H9 (cell line): ENCODE measurements around the gene PLK3. TPM values are rescaled to one million over a fixed set of nuclear protein-coding genes. Genes with fewer than 3 reads are reported as not detected.

Experiments
- DNase-seq: peaks from one replicate; pipeline ENCODE4 v3.0.0-alpha.2; 2017
- H2AFZ ChIP-seq: one replicate; pipeline ENCODE4 v1.6.1; 2013; ENCODE audit warnings: mild to moderate bottlenecking, low read length, control low read depth, moderate library complexity
- H2AK5ac ChIP-seq: 2 replicates; pipeline ENCODE4 v1.6.1; 2013; ENCODE audit warnings: low read length, control low read depth, mixed read lengths; ENCODE audit not compliant: insufficient read length
- H2BK120ac ChIP-seq: one replicate; pipeline ENCODE4 v1.6.1; 2013; ENCODE audit warnings: low read depth, mild to moderate bottlenecking, low read length, control low read depth, inconsistent platforms; ENCODE audit not compliant: poor library complexity, severe bottlenecking
- H2BK12ac ChIP-seq: 2 replicates; pipeline ENCODE4 v1.6.1; 2013; ENCODE audit warnings: low read length, control low read depth, mixed read lengths, low read depth; ENCODE audit not compliant: insufficient read length
- H2BK15ac ChIP-seq: 2 replicates; pipeline ENCODE4 v1.6.1; 2013; ENCODE audit warnings: low read depth, low read length, control low read depth
- H2BK20ac ChIP-seq: one replicate; pipeline ENCODE4 v1.6.1; 2013; ENCODE audit warnings: low read depth, mild to moderate bottlenecking, low read length, control low read depth, inconsistent platforms; ENCODE audit not compliant: poor library complexity, severe bottlenecking
- H2BK5ac ChIP-seq: 2 replicates; pipeline ENCODE4 v1.6.1; 2013; ENCODE audit warnings: low read length, control low read depth, mixed read lengths; ENCODE audit not compliant: insufficient read length
- H3K14ac ChIP-seq: 2 replicates; pipeline ENCODE4 v1.6.1; 2013; ENCODE audit warnings: low read length, control low read depth; ENCODE audit not compliant: insufficient read depth
- H3K18ac ChIP-seq: 2 replicates; pipeline ENCODE4 v1.6.1; 2013; ENCODE audit warnings: low read depth, mild to moderate bottlenecking, mixed read lengths, low read length, control low read depth; ENCODE audit not compliant: insufficient read length
- H3K23ac ChIP-seq: 2 replicates; pipeline ENCODE4 v1.6.1; 2013; ENCODE audit warnings: low read length, control low read depth, mixed read lengths, low read depth; ENCODE audit not compliant: insufficient read length
- H3K23me2 ChIP-seq: 2 replicates; pipeline ENCODE4 v1.6.1; 2013; ENCODE audit warnings: low read depth, mild to moderate bottlenecking, mixed read lengths, low read length, control low read depth; ENCODE audit not compliant: insufficient read length, poor library complexity, severe bottlenecking
- H3K27ac ChIP-seq: 2 replicates; pipeline ENCODE4 v1.5.1; 2013; ENCODE audit warnings: low read length, control low read depth, mixed read lengths, low read depth; ENCODE audit not compliant: insufficient read length
- H3K27me3 ChIP-seq: 2 replicates; pipeline ENCODE4 v1.6.1; 2013; ENCODE audit warnings: low read length, control low read depth, inconsistent platforms; ENCODE audit not compliant: insufficient read depth
- H3K4ac ChIP-seq: 2 replicates; pipeline ENCODE4 v1.6.1; 2013; ENCODE audit warnings: low read depth, mild to moderate bottlenecking, control low read depth, inconsistent platforms, low read length, moderate library complexity
- H3K4me1 ChIP-seq: 2 replicates; pipeline ENCODE4 v1.6.1; 2013; ENCODE audit warnings: low read length, control low read depth, inconsistent platforms; ENCODE audit not compliant: insufficient read depth
- H3K4me2 ChIP-seq: 2 replicates; pipeline ENCODE4 v1.6.1; 2013; ENCODE audit warnings: low read length, control low read depth, mixed read lengths; ENCODE audit not compliant: insufficient read length, insufficient read depth
- H3K56ac ChIP-seq: 2 replicates; pipeline ENCODE4 v1.6.1; 2013; ENCODE audit warnings: low read depth, mild to moderate bottlenecking, mixed read lengths, low read length, control low read depth; ENCODE audit not compliant: insufficient read length
- H3K79me1 ChIP-seq: 2 replicates; pipeline ENCODE4 v1.6.1; 2013; ENCODE audit warnings: low read depth, mild to moderate bottlenecking, moderate library complexity, low read length, control low read depth, inconsistent platforms; ENCODE audit not compliant: insufficient read depth, poor library complexity, severe bottlenecking
- H3K79me2 ChIP-seq: 2 replicates; pipeline ENCODE4 v1.6.1; 2013; ENCODE audit warnings: low read length, control low read depth, inconsistent platforms; ENCODE audit not compliant: insufficient read depth
- H3K9ac ChIP-seq: 2 replicates; pipeline ENCODE4 v1.6.1; 2013; ENCODE audit warnings: low read length, control low read depth, mixed read lengths; ENCODE audit not compliant: insufficient read length; ENCODE audit errors: extremely low read depth
- H3K9me3 ChIP-seq: one replicate; pipeline ENCODE4 v1.6.1; 2013; ENCODE audit warnings: low read depth, low read length, inconsistent platforms; ENCODE audit not compliant: control insufficient read depth
- H3T11ph ChIP-seq: one replicate; pipeline ENCODE4 v1.6.1; 2013; ENCODE audit warnings: mild to moderate bottlenecking, low read length, control low read depth, inconsistent platforms
- H4K20me1 ChIP-seq: one replicate; pipeline ENCODE4 v1.6.1; 2013; ENCODE audit not compliant: control insufficient read depth, insufficient read length, insufficient read depth
- H4K5ac ChIP-seq: 2 replicates; pipeline ENCODE4 v1.6.1; 2013; ENCODE audit warnings: low read depth, mild to moderate bottlenecking, mixed read lengths, low read length, control low read depth; ENCODE audit not compliant: insufficient read length
- H4K8ac ChIP-seq: replicated peaks from 2 replicates; pipeline ENCODE4 v1.6.1; 2013; ENCODE audit warnings: low read length, control low read depth, mixed read lengths, low read depth; ENCODE audit not compliant: insufficient read length
- H4K91ac ChIP-seq: 2 replicates; pipeline ENCODE4 v1.6.1; 2013; ENCODE audit warnings: low read depth, mild to moderate bottlenecking, moderate library complexity, mixed read lengths, low read length, control low read depth; ENCODE audit not compliant: insufficient read length
- H3K27ac Mint-ChIP-seq, 3 experiments: 2 replicates in 2 of 3; 3 replicates in 1 of 3; pipeline ENCODE4 v1.8.0; 2020 to 2021; ENCODE audit warnings: mixed read lengths in 3 of 3, mild to moderate bottlenecking in 1 of 3, moderate library complexity in 1 of 3
- H3K27me3 Mint-ChIP-seq: 2 replicates; pipeline ENCODE4 v1.8.0; 2021; ENCODE audit warnings: low read depth, mild to moderate bottlenecking, moderate library complexity, mixed read lengths
- H3K36me3 Mint-ChIP-seq, 3 experiments: 2 replicates in 2 of 3; 3 replicates in 1 of 3; pipeline ENCODE4 v1.8.0; 2020 to 2021; ENCODE audit warnings: low read depth in 3 of 3, mixed read lengths in 3 of 3; ENCODE audit not compliant: insufficient read depth in 1 of 3
- H3K4me1 Mint-ChIP-seq, 2 experiments: 2 replicates each; pipeline ENCODE4 v1.8.0; 2020; ENCODE audit warnings: mixed read lengths in 2 of 2
- H3K4me3 Mint-ChIP-seq, 2 experiments: 2 replicates in 1 of 2; 3 replicates in 1 of 2; pipeline ENCODE4 v1.8.0; 2020 to 2021; ENCODE audit warnings: mild to moderate bottlenecking in 2 of 2, mixed read lengths in 2 of 2, moderate library complexity in 1 of 2
- H3K9me3 Mint-ChIP-seq, 2 experiments: 2 replicates in 1 of 2; 3 replicates in 1 of 2; pipeline ENCODE4 v1.8.0; 2020; ENCODE audit warnings: mild to moderate bottlenecking in 2 of 2, mixed read lengths in 2 of 2, moderate library complexity in 1 of 2
- WGBS: extraction: QIAGEN DNeasy Blood & Tissue Kit; methylation state at CpG from one replicate; pipeline ENCODE4 v1.1.7; 2013; ENCODE audit warnings: missing lambda C conversion rate, low lambda C conversion rate, mixed read lengths; ENCODE audit not compliant: insufficient read length; ENCODE audit errors: extremely low coverage; 5-methylcytosine and 5-hydroxymethylcytosine counted together
- total RNA-seq: library from RNA; stranded (reverse); gene quantifications from 2 replicates; pipeline ENCODE4 v1.2.1, GENCODE V29; 2021
- TF ChIP-seq, protein P1 (sequence below): fragments of 200-600 bp; sonication (generic); conservative IDR thresholded peaks from 3 replicates; pipeline ENCODE4 v1.8.0; 2021; ENCODE audit warnings: antibody characterized with exemption, mild to moderate bottlenecking

Gene PLK3
- total RNA-seq, 1 experiment from 2014 or later = 14.7 TPM

DNA sequence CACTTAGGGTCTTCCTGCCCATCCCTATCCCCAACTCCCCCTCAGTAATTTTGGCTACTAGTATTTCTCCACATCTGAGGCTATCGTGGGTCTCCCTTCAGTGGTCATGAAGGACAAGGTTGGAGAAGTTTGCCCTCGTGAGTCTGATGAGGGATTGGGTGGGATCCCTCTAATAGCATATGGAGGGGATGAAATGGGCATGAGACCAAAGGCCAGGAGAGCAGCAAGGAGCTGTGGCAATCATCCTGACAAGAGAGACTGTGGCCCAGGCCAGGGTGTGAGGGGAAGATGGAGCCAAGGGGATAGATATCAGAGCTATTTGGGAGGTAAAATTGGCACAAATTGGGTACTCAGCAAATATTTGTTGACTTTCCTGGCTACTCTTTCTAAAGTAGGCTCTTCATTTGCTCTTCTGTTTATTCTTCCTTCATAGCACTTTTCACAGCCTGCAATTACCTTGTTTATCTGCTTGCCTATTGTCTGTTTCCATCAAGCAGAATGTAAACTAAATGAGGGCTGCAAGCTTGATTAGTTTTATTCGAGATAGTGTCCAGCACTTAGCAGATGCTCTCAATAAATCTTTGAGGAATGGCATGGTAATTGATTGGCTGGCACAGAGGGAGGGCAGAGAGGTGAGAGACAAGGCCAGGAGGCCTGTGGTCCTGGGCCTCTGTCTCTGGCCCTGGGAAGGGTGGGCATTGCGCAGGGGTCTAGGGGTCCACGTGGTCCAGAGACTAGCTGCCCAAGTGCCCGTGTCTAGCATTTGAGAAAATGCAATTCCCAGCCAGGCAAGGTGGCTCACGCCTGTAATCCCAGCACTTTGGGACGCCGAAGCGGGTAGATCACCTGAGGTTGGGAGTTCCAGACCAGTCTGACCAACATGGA lies 1.5 kb upstream of the PLK3 start:
- Mint-ChIP-seq H3K27me3 (peaks cover 3% of the 10 kb centered on the region), H3K36me3 (peaks cover 0 to 21% (median 9%) of the 10 kb centered on the region in 3 experiments; a peak in 6 of 7 replicates), H3K9me3 (no peaks in the 10 kb centered on the region), H3K27ac (no peak overlapping the region), H3K4me3 (peak overlapping the region in 1 of 2 experiments; percentile 92; a peak in 4 of 5 replicates), H3K4me1 (peaks cover 12 to 19% of the 10 kb centered on the region in 2 experiments)
- no peak overlapping the region for H2AK5ac ChIP-seq
- H3K4me1 ChIP-seq = no peaks in the 10 kb centered on the region
- no peak overlapping the region for H3K18ac ChIP-seq
- no peaks in the 10 kb centered on the region for H3K79me1 ChIP-seq
- no peak overlapping the region for H3K23ac ChIP-seq
- no peak overlapping the region for H3K27ac ChIP-seq
- TF ChIP-seq, protein P1, sequence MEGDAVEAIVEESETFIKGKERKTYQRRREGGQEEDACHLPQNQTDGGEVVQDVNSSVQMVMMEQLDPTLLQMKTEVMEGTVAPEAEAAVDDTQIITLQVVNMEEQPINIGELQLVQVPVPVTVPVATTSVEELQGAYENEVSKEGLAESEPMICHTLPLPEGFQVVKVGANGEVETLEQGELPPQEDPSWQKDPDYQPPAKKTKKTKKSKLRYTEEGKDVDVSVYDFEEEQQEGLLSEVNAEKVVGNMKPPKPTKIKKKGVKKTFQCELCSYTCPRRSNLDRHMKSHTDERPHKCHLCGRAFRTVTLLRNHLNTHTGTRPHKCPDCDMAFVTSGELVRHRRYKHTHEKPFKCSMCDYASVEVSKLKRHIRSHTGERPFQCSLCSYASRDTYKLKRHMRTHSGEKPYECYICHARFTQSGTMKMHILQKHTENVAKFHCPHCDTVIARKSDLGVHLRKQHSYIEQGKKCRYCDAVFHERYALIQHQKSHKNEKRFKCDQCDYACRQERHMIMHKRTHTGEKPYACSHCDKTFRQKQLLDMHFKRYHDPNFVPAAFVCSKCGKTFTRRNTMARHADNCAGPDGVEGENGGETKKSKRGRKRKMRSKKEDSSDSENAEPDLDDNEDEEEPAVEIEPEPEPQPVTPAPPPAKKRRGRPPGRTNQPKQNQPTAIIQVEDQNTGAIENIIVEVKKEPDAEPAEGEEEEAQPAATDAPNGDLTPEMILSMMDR = no peak
- no peak overlapping the region for H4K91ac ChIP-seq
- H3K56ac ChIP-seq = no peak overlapping the region
- H2AFZ ChIP-seq = no peak overlapping the region
- peaks cover 9% of the 10 kb centered on the region for H3K23me2 ChIP-seq
- H3K4ac ChIP-seq = no peak overlapping the region
- DNase-seq = no peak
- H2BK15ac ChIP-seq = no peak overlapping the region
- no peaks in the 10 kb centered on the region for H3K79me2 ChIP-seq
- H2BK12ac ChIP-seq = no peak overlapping the region
- H4K5ac ChIP-seq = no peak overlapping the region
- no peak overlapping the region for H2BK20ac ChIP-seq
- H3K4me2 ChIP-seq = no peak overlapping the region
- H4K8ac ChIP-seq = no peak overlapping the region
- no CpG with 5 or more reads among the region's 10 CpGs for WGBS
- no peak overlapping the region for H3T11ph ChIP-seq
- no peak overlapping the region for H3K14ac ChIP-seq
- no peak overlapping the region for H3K9ac ChIP-seq
- H2BK120ac ChIP-seq = no peak overlapping the region
- no peaks in the 10 kb centered on the region for H3K27me3 ChIP-seq
- H4K20me1 ChIP-seq = no peaks in the 10 kb centered on the region
- H3K9me3 ChIP-seq = no peaks in the 10 kb centered on the region
- no peak overlapping the region for H2BK5ac ChIP-seq
